Natural killer cell (primary cell): ENCODE data around the gene CR2. TPM values are rescaled to one million over a fixed set of nuclear protein-coding genes. Genes with fewer than 3 reads are reported as not detected.

Source experiments
- ATAC-seq, 3 donors: fragments of 150-1000 bp in 2 of 3; fragments of 200-7000 bp in 1 of 3; cut with Tn5 transposase; 1 replicate in 1 of 3; 2 replicates in 2 of 3; pipeline ENCODE4 v1.10.0; 2021; ENCODE audit warnings: mild to moderate bottlenecking in 2 of 3, moderate library complexity in 2 of 3
- DNase-seq, 2 donors: peaks; one replicate each; pipeline versions ENCODE4 v3.0.0 to v3.0.0-alpha.2; 2013 to 2021; ENCODE audit warnings: mixed read lengths in 1 of 2
- H3K27ac ChIP-seq: one replicate; pipeline ENCODE4 v1.5.1; 2013; ENCODE audit warnings: mild to moderate bottlenecking, low read length
- H3K27me3 ChIP-seq: one replicate; pipeline ENCODE4 v1.6.1; 2013; ENCODE audit warnings: low read length; ENCODE audit not compliant: control insufficient read depth, insufficient read depth
- H3K36me3 ChIP-seq: one replicate; pipeline ENCODE4 v1.6.1; 2013; ENCODE audit warnings: low read length; ENCODE audit not compliant: control insufficient read depth, insufficient read depth
- H3K4me1 ChIP-seq: one replicate; pipeline ENCODE4 v1.6.1; 2013; ENCODE audit warnings: low read length; ENCODE audit not compliant: control insufficient read depth, insufficient read depth
- H3K4me3 ChIP-seq: one replicate; pipeline ENCODE4 v1.5.1; 2013; ENCODE audit warnings: low read length
- H3K9me3 ChIP-seq: one replicate; pipeline ENCODE4 v1.6.1; 2013; ENCODE audit warnings: low read length; ENCODE audit not compliant: control insufficient read depth, insufficient read depth
- H3K27ac Mint-ChIP-seq, 2 donors: one replicate each; pipeline ENCODE4 v1.8.0; 2022; ENCODE audit warnings: mild to moderate bottlenecking in 2 of 2, mixed read lengths in 2 of 2, moderate library complexity in 1 of 2
- H3K27me3 Mint-ChIP-seq, 2 donors: one replicate each; pipeline ENCODE4 v1.8.0; 2022; ENCODE audit warnings: low read depth in 2 of 2, mixed read lengths in 2 of 2
- H3K36me3 Mint-ChIP-seq: one replicate; pipeline ENCODE4 v1.8.0; 2022; ENCODE audit warnings: mixed read lengths
- H3K4me1 Mint-ChIP-seq, 2 donors: one replicate each; pipeline ENCODE4 v1.8.0; 2022; ENCODE audit warnings: mixed read lengths in 2 of 2
- H3K4me3 Mint-ChIP-seq: one replicate; pipeline ENCODE4 v1.8.0; 2022; ENCODE audit warnings: mild to moderate bottlenecking, moderate library complexity, mixed read lengths
- H3K9me3 Mint-ChIP-seq, 2 donors: one replicate each; pipeline ENCODE4 v1.8.0; 2022; ENCODE audit warnings: mixed read lengths in 2 of 2
- WGBS: methylation state at CpG from one replicate; pipeline ENCODE4 v1.1.7; 2013; ENCODE audit warnings: missing lambda C conversion rate; ENCODE audit not compliant: insufficient coverage; 5-methylcytosine and 5-hydroxymethylcytosine counted together
- intact Hi-C: fragments of 100-400 bp; cut with micrococcal nuclease; formaldehyde crosslinking; loops from one replicate; pipeline ENCODE4 v1.14.2; 2022
- total RNA-seq, 4 donors: library from RNA; stranded (reverse); fragments of 120-200 nt in 1 of 4; gene quantifications; one replicate each; pipeline versions ENCODE4 v1.2.3 to v1.2.4, GENCODE V29; 2013 to 2022
- TF ChIP-seq, protein P1 (sequence below): fragments of 200-600 bp; IDR thresholded peaks from one replicate; pipeline ENCODE4 v1.8.0; 2022; ENCODE audit warnings: antibody characterized with exemption

CR2 gene
- total RNA-seq, 3 donors from 2014 or later (not counting 1 experiment from before 2014, with no cell fraction given): 0.19 to 0.48 (median 0.29) TPM

DNA sequence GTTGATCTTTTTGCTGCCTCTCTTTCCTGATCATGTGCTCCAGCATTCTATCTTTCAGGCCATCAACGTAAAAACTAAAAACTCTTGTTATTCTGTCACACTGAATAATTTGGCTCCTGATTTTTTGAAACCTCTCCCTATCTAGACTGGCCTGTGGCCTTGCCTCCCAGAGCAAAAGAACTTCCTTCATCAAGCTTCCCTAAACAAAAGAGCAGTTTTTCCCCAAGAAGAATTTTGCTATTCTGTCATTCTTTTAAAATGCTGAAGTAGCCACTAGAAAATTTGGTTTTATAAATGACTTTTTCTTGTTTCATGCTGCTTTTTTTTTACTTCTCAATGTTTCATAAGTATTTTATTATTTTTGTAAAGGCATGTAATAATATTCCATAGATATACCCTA, 37.1 kb upstream of the CR2 start:
- no peak overlapping the region for H3K4me3 Mint-ChIP-seq
- Histone ChIP-seq H3K9me3 (peaks cover 4% of the 10 kb centered on the region), H3K4me3 (no peak overlapping the region), H3K36me3 (no peaks in the 10 kb centered on the region), H3K4me1 (peaks cover 9% of the 10 kb centered on the region), H3K27me3 (peaks cover 2% of the 10 kb centered on the region), H3K27ac (no peak overlapping the region)
- H3K27ac Mint-ChIP-seq: no peak overlapping the region
- DNase-seq: no peak
- ATAC-seq: no peak
- intact Hi-C loops: no loop called here
- no peaks in the 10 kb centered on the region for H3K36me3 Mint-ChIP-seq
- H3K9me3 Mint-ChIP-seq: peaks cover 3 to 4% of the 10 kb centered on the region in 2 donors
- TF ChIP-seq, protein P1, sequence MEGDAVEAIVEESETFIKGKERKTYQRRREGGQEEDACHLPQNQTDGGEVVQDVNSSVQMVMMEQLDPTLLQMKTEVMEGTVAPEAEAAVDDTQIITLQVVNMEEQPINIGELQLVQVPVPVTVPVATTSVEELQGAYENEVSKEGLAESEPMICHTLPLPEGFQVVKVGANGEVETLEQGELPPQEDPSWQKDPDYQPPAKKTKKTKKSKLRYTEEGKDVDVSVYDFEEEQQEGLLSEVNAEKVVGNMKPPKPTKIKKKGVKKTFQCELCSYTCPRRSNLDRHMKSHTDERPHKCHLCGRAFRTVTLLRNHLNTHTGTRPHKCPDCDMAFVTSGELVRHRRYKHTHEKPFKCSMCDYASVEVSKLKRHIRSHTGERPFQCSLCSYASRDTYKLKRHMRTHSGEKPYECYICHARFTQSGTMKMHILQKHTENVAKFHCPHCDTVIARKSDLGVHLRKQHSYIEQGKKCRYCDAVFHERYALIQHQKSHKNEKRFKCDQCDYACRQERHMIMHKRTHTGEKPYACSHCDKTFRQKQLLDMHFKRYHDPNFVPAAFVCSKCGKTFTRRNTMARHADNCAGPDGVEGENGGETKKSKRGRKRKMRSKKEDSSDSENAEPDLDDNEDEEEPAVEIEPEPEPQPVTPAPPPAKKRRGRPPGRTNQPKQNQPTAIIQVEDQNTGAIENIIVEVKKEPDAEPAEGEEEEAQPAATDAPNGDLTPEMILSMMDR: no peak
- whole genome bisulfite sequencing: 67% methylated on average over 1 of the region's 1 CpG
- peaks cover 7% of the 10 kb centered on the region in 2 donors for H3K4me1 Mint-ChIP-seq
- peaks cover 28 to 57% of the 10 kb centered on the region in 2 donors for H3K27me3 Mint-ChIP-seq

DNA sequence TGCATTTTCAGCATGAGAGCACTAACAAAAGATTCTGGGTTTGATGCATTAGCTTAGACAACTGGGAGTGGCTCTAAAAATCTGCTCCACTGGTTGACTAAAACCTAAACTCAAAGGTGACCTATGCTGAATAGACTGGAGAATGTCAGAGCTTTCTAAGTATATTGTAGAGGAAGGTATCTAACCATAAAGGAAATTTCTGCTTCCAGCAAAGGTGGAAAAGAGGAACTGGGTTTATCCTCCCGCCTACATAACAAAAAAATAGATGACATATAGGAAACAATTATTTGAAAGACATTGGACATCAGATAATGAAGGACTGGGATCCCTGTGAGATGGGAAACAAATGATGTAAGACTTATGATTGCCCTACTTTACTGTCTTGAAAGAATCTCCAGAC, 35.8 kb upstream of the CR2 start:
- Mint-ChIP-seq H3K36me3 (no peaks in the 10 kb centered on the region), H3K27ac (no peak overlapping the region), H3K4me3 (no peak overlapping the region), H3K9me3 (peaks cover 3 to 4% of the 10 kb centered on the region in 2 donors), H3K27me3 (peaks cover 21 to 44% of the 10 kb centered on the region in 2 donors), H3K4me1 (peaks cover 7% of the 10 kb centered on the region in 2 donors)
- ATAC-seq (no peak), DNase-seq (no peak)
- peaks cover 2% of the 10 kb centered on the region for H3K27me3 ChIP-seq
- TF ChIP-seq, protein P1: no peak
- WGBS: no CpG with 5 or more reads among the region's 1 CpG
- intact Hi-C loops: no loop called here
- no peak overlapping the region for H3K4me3 ChIP-seq
- H3K4me1 ChIP-seq: peaks cover 9% of the 10 kb centered on the region
- H3K27ac ChIP-seq: no peak overlapping the region
- H3K9me3 ChIP-seq: peaks cover 4% of the 10 kb centered on the region
- H3K36me3 ChIP-seq: no peaks in the 10 kb centered on the region

DNA sequence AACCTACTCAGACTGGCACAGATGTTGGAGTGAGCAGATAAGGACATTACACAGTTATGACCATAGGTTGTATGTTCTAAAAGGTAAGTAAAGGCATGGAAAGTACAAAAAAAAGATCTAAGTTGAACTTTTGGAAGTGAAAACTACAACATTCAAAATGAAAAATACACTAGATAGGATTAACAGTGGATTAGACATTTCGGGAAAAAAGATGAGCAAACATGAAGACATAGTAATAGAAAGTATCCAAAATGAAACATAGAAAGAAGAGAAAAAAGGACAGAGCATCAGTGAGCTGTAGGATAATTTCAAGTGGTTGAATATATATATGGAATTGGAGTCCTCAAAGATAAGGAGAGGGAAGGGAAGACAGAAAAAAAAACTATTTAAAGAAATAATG, 34.0 kb upstream of the CR2 start:
- intact Hi-C loops: no loop called here

More for the DNA sequence above, 34.0 kb upstream of the CR2 start:
- Histone ChIP-seq H3K27me3 (peaks cover 2% of the 10 kb centered on the region), H3K9me3 (peaks cover 4% of the 10 kb centered on the region), H3K27ac (no peak overlapping the region), H3K4me1 (peaks cover 4% of the 10 kb centered on the region), H3K4me3 (no peak overlapping the region), H3K36me3 (no peaks in the 10 kb centered on the region)
- H3K36me3 Mint-ChIP-seq: no peaks in the 10 kb centered on the region
- H3K9me3 Mint-ChIP-seq: peaks cover 3 to 4% of the 10 kb centered on the region in 2 donors
- no CpG with 5 or more reads among the region's 1 CpG for WGBS
- no peak overlapping the region for H3K27ac Mint-ChIP-seq
- no peaks in the 10 kb centered on the region for H3K4me1 Mint-ChIP-seq
- peaks cover 12 to 31% of the 10 kb centered on the region in 2 donors for H3K27me3 Mint-ChIP-seq
- no peak overlapping the region for H3K4me3 Mint-ChIP-seq
- DNase-seq (no peak), ATAC-seq (no peak)
- TF ChIP-seq, protein P1: no peak
